Kidney epithelial cell (primary cell): ENCODE results near the gene SIVA1. TPM values are rescaled to one million over a fixed set of nuclear protein-coding genes. Genes with fewer than 3 reads are reported as not detected.

Experiments
- DNase-seq: peaks from one replicate; pipeline ENCODE4 v3.0.0-alpha.2; 2010; ENCODE audit warnings: low read depth
- H3K27me3 ChIP-seq: 2 replicates; pipeline ENCODE4 v1.6.0; 2011; ENCODE audit warnings: low read length; ENCODE audit not compliant: control insufficient read depth, insufficient read depth
- H3K36me3 ChIP-seq: 2 replicates; pipeline ENCODE4 v1.5.1; 2011; ENCODE audit warnings: low read length; ENCODE audit not compliant: control insufficient read depth, insufficient read depth
- H3K4me3 ChIP-seq: 2 replicates; pipeline ENCODE4 v1.5.1; 2011; ENCODE audit warnings: low read depth, mild to moderate bottlenecking, control low read depth, low read length
- CTCF ChIP-seq: IDR thresholded peaks from 2 replicates; pipeline ENCODE4 v1.5.1; 2011; ENCODE audit warnings: mild to moderate bottlenecking, moderate library complexity, low read length, control low read depth, inconsistent platforms; ENCODE audit not compliant: insufficient read depth, poor library complexity, severe bottlenecking
- total RNA-seq: library from RNA; depleted of rRNA; stranded (reverse); fragments of >200 nt; gene quantifications from 2 replicates; pipeline ENCODE4 v1.2.3, GENCODE V29; 2015

SIVA1 gene
- total RNA-seq, 1 donor from 2014 or later: 222 TPM

GRCh38 chr14:104783484-104784217, 30.7 kb downstream of the SIVA1 start:
- no peaks in the 10 kb centered on the region for H3K27me3 ChIP-seq
- H3K4me3 ChIP-seq: no peak overlapping the region
- H3K36me3 ChIP-seq: no peaks in the 10 kb centered on the region
- DNase-seq: no peak
- TF ChIP-seq CTCF: no peak

GRCh38 chr14:104784218-104784568, 31.2 kb downstream of the SIVA1 start:
- H3K36me3 ChIP-seq: no peaks in the 10 kb centered on the region
- TF ChIP-seq CTCF: no peak
- H3K4me3 ChIP-seq: no peak overlapping the region
- H3K27me3 ChIP-seq: no peaks in the 10 kb centered on the region
- DNase-seq: no peak

- no peaks in the 10 kb centered on the region for H3K36me3 ChIP-seq
- no peaks in the 10 kb centered on the region for H3K27me3 ChIP-seq
- no peak for DNase-seq
- H3K4me3 ChIP-seq: no peak overlapping the region
- no peak for TF ChIP-seq CTCF
Measured at GRCh38 chr14:104784846-104785707, 32.1 kb downstream of the SIVA1 start.

GRCh38 chr14:104785708-104786080, 32.7 kb downstream of the SIVA1 start:
- no peak for TF ChIP-seq CTCF
- Histone ChIP-seq H3K36me3 (no peaks in the 10 kb centered on the region), H3K4me3 (no peak overlapping the region), H3K27me3 (no peaks in the 10 kb centered on the region)
- DNase-seq: no peak

GRCh38 chr14:104786091-104786586, 33.2 kb downstream of the SIVA1 start:
- H3K27me3 ChIP-seq: no peaks in the 10 kb centered on the region
- no peak for TF ChIP-seq CTCF
- no peak for DNase-seq
- no peak overlapping the region for H3K4me3 ChIP-seq
- no peaks in the 10 kb centered on the region for H3K36me3 ChIP-seq
